SIG-M5 (cell line): ENCODE measurements around the gene KLHL1.

Experiments
- DNase-seq: peaks from one replicate; lab custom pipeline; 2025; lab: John Stamatoyannopoulos, UW

The KLHL1 gene

GRCh38 chr13:70014337-70014736 is 93.9 kb downstream of the KLHL1 start:
- DNase-seq, result no peak

- DNase-seq, result no peak
Observed at GRCh38 chr13:69999875-70000274, 108.4 kb downstream of the KLHL1 start.

DNA sequence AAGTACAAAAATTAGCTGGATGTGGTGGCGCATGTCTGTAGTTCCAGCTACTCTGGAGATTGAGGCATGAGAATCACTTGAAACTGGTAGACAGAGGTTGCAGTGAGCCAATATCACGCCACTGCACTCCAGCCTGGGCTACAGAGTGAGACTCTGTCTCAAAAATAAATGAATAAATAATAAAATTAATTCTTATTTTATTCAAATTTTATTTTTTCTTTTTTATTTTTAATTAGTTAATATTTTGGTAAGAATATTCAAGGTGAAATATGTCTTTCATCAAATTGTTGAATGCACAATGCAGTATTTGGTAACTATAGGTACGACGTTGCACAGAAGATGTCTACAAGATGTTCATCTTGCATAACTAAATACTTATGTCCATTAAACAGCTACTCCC is 111.2 kb downstream of the KLHL1 start:
- no peak for DNase-seq

DNA sequence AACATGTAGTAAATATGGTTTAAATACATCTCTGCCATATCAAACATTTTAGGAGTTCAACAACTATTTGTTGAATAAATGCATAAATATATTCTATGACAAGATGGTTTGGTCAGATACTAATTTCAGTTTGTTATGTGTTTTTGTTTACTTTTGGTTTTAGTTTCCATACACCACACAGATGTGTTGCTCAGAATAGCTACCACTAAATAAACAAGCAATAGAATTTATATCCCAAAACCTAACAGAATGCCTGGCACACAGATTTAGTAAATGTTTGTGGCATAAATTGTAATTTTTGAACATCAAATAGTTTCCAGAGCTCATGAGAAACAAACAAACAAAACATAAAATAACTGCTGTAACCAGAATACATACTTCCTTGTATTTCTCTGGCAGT is 127.5 kb downstream of the KLHL1 start:
- no peak for DNase-seq

DNA sequence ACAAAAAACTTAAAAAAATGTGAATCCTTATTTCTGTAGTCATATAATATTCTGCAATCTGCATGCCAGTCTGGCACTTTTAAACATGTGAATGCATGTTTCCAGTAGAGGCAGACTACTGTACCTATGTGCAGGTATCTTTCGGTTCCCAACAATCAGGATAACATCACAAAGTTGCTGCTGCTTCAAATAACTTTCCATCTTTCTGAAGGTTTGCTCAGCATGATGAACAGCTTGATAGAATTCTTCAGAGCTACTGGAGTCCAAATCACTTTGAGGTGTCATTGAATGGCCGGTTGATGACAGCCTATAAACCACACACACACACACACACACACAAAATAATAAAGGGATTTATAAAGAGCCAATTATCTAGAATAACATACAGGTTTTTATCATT is 132.8 kb downstream of the KLHL1 start:
- DNase-seq, result no peak

DNA sequence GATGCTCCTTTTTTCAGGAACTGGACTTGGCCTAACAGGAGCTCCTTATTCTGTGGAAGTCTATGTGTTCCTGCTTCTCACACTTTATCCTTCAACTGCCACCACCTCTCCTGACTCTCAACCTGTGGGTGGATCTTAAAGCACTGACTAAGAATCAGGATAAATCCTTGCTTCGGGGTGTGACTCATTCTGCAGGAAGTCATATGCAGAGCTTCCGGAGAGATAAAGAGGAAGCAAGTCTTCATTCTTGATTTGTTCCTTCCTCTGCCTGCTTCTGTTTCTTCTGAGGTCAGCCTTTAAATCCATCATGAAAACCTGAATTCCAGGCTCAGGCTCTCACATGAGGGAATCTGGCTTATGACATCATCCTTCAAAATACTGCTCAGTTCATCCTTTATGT is 137.7 kb downstream of the KLHL1 start:
- DNase-seq, result no peak

DNA sequence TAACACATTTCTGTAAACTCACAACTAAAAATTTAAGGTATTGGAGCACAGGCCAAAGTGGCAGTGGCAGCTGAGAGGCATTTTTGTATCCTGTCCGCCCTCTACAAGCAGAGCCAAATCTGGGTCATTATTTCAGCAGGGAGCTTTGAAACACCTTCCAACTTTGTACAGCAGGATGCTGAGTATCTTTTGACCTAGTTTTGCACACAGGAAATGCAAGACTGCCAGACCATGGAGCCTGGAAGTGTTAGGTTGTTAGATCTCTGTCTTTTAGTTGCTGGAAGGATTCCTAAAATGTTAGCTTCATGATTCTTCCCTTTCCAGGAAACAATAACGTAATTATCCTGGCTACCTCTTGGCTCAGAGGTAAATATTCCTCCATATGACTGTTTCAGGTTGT is 149.2 kb downstream of the KLHL1 start:
- DNase-seq, result no peak

GRCh38 chr13:69956839-69957238 is 151.4 kb downstream of the KLHL1 start:
- DNase-seq, result no peak

GRCh38 chr13:69956349-69956748 is 151.9 kb downstream of the KLHL1 start:
- no peak for DNase-seq

GRCh38 chr13:69955271-69955670 is 153.0 kb downstream of the KLHL1 start:
- DNase-seq, result no peak

- DNase-seq, result no peak
Observed at GRCh38 chr13:69951412-69951811, 156.8 kb downstream of the KLHL1 start.

- no peak for DNase-seq
Observed at GRCh38 chr13:69950160-69950559, 158.1 kb downstream of the KLHL1 start.

DNA sequence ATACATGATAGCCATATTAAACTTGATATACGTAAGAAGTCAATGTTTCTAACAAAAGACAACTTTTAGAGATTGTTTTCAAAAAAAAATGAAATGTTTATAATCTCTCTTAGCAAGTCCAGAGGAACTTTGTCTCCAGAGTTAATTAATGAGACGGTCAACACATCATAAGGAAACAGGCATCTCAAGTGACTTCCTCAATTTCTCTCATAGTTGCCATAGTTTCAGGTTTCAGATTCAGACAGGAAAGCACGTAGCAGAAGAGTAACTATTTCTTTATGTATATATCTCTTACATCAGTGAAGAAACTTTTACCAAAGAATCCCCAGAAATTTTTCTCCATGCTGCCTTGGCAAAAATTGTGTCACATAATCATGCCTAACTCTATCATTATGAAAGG is 160.2 kb downstream of the KLHL1 start:
- peak; percentile 45 for DNase-seq

DNA sequence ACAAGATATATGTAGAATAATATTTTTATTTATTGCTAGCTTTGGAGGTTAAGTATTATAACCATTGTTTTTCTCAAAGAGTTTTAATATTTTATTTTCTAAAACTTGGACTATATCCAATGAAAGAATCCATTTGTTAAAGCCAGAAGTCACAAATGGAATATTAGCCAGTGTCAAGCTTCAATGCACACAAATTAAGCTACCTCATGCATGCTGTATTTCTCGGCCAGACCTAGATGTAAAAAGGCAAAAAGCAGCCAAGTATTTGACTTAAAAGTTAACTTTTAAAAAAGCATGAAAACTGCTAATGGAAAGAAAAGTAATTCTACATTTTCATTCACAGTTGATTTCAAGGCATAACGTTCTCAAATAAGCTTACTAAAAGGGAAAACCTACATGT is 160.7 kb downstream of the KLHL1 start:
- DNase-seq, result no peak

DNA sequence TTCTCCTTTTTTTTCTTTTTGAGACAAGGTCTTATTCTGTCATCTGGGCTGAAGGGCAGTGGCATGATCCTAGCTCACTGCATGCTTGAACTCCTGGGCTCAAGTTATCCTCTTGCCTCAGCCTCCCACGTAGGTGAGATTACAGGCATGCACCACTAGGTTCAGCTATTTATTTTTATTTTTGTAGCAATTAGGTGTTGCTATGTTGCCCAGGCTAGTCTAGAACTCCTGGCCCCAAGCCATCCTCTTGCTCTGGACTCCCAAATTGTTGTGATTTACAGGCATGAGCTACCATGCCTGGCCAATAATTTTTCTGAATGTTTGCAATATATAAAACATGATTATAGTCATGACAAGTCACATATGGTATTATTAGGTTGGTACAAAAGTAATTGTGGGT is 161.7 kb downstream of the KLHL1 start:
- DNase-seq, result no peak

GRCh38 chr13:69935043-69935442 is 173.2 kb downstream of the KLHL1 start:
- no peak for DNase-seq

DNA sequence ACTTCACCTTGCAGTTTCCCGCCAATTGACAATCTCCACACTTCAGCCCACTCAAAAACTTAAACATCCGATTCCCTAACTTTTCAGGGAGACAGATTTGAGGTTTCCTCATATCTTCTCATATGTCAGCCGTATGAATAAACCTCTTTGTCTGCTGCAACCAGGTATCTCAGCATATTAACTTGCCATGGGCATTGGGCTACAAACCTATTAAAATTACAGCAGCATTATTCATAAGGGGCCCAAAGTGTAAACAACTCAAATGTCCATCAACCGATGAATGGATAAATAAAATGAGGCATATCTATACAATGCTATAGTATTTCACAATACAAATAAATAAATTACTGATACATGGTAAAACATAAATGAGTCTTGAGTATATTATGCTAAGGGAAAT is 180.0 kb downstream of the KLHL1 start:
- DNase-seq, result no peak

DNA sequence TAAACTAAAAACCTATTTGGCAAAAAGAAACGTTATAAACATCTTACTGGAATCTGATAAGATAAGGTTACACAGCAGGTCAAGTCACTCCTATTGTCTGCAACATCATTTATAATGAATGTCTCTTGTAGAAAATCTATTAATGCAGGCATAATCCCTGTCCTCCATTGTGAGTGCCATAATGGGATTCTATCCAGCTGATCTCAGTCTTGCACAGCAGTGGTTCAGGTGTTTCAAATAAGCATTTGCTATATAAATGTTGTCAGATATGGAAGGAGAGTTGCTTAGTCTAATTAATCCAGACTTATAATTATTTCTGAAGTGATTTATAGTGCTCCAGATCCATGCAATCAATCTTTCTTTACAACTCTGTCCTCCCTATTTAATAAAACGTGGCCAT is 187.1 kb downstream of the KLHL1 start:
- no peak for DNase-seq

DNA sequence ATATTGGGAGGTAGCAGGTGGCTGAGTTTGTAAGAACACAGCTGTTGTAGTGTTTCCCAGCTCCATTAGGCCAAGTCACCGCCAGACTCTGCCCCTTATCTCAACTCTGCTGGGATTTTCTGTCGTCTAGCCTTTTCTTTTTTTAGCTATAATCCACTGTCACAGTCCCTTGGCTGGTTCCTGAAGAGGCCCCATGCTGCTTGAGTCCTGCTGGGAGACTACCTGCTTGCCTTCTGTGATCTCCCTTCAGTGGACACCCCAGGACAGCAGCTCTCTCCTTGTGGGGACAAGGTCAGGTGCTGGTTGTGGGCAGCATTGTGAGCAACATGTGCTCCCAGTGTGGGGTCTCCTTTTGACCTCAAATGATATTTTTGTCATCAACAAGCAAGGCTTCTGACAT is 195.6 kb downstream of the KLHL1 start:
- no peak for DNase-seq

DNA sequence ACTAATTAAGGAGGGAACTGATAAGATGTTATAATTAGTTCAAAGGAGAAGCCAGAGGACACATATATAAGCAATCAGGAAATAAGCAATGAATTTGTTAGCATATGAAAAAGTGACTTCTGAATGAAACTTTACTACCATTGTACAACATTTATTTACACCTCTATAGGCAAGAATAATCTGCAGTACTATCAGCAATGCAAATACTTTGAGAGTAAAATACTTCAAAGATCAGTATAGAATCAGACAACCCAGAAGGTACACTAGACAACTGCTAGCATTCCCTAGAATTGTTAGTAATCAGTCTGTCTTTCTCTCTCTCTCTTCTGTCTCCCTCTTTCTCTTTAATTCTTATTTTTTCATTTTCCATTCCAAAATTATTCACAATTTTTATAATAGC is 197.5 kb downstream of the KLHL1 start:
- DNase-seq, result no peak

DNA sequence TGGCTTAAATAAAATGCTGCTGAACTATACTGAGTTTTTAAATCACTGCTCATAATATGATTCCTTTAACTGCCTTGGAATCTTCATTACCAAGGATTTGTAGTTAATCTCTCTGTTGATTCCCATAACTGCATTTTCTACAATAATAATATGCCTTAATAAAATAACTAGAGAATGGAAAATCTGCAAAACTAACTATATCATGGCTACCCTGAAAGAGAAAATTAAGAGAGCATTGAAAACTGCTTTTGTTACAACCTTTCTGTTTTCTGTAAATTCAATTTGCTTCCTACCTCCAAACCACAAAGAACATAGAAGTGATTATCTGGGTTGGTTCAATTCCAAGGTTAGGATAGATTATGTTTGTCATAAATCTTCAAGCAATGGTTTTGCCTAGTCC is 203.5 kb downstream of the KLHL1 start:
- no peak for DNase-seq

GRCh38 chr13:69903081-69903480 is 205.2 kb downstream of the KLHL1 start:
- no peak for DNase-seq

GRCh38 chr13:69882451-69882850 is 225.8 kb downstream of the KLHL1 start:
- no peak for DNase-seq

- no peak for DNase-seq
Observed at GRCh38 chr13:69879936-69880335, 228.3 kb downstream of the KLHL1 start.

DNA sequence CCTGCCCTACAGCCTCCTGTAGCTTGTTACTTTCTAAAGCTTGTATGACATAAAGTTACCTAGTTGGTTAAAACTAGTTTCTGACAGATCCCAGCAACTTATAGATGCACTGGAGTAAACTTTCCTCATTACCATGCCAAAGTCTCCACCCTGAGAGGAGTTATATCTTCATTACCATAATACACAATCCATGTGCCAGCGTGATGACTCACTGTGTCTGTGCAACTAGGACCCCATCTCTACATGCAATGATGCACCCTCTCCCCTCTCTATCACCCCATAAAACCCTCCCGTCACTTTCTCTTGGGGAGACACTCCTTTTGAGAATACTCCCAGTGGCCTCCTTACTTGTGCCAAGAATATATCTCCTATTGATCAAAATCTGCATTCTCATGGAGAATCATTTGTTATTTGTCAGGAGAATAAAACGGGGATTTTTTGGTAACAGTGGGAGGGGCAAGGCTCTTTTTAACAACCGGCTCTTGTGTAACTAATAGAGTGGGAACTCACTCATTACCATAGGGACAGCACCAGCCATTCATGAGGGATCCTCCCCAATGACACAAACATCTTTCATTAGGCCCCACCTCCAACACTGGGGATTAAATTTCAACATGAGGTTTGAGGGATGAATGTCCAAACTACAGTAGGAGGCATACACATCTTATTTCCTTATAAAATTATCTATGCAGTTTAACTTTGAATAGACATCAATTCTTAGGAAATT is 235.8 kb downstream of the KLHL1 start:
- DNase-seq, result no peak
